DMS79 (cell line): ENCODE measurements around the gene ADARB2.
A peak's percentile ranks its signal among the peaks of the same experiment; 100 is the strongest.

Experiments
- DNase-seq: peaks from one replicate; lab custom pipeline; 2025; lab: John Stamatoyannopoulos, UW

ADARB2 gene

DNA sequence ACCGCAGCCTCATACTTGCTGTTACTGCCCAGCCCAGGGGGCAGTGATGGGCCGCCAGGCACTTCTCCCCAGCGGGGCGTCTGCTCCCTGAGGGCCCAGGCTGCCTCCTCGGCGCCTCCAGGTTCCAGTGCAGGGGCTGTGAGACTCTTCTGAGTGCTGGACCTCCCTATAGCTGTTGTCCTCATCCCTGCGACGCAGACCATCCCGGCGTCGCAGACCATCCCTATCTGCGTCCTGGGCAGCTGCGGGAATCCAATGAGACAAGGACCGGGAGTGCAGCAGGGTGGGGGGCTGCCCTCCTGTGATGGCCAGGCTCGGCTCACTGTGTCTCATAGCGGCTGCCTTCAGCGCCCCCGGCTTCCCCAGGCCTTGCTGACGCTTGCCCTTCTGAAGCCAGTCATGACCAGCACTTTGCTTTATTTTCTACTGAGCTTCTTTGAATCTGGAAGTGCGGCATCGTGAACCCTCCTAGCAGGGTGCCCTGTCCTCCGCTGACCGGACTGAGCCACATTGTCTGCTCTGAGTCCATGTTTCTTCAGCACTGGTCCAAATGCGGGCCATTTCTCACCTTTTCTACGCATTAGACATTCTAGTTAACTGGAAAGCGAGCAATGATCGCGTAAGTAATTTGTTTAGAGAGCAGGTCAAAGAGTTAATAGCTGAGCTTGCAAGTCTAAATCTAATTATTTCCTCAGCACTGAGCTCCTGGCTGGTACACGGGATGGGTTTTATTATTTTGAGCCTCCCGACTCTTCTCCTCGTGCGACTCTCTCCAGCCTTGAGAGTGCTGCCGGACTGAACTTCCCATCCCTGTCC lies 341.6 kb downstream of the ADARB2 start:
- no peak for DNase-seq

DNA sequence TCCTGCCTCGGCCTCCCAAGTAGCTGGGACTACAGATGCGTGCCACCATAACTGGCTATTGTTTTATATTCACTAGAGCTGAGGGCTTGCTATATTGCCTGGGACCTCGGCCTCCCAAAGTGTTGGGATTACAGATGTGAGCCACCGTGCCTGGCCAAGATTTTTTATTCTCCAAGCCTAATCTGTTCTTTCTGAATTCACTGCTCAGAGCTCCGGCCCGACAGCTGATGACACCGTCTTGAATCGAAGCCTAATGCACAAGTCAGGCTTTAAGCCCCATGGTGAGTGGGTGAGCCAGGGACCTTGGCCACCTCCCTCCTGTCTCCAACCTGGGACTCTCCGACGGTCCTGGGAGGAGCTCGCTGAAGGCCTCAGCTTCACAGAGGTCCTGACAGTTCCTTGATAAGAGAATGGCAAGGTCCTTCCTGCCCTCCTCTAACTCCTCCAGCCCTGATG lies 342.3 kb downstream of the ADARB2 start:
- DNase-seq, result no peak

DNA sequence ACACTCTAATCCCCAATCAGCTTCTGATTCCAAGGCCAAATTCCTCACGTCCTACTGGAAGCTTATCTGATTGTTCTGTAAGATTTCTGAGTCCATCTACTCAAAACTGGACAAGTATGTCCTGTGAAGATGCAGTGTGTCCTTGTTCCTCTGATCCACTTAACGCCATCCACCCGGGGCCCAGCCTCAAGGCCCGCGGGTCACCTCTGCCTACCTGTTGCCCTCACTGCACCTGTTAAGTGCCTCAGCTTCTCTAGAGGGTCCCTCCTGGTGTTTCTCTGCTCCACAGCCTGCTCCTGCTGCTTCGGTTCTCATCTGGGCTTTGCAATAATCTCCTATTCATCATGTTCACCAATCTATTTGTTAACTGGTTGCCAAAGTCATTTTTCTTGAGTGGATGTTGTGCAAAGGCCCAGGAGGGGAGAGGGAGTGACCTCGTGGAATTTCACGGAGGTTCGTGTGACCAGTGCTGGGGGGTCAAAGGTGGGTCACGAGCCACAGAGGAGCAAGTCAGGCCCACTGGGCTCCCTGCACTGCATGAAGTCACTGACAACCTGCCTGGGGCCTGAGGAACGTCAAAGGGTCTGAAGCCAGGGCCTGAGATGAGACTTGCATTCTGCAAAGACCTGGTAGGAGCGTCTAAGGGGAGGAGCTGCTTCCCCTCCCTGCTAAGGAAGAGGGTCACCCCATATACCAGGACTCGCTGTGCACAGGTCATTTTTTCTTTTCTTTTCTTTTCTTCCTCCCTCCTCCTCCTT lies 343.0 kb downstream of the ADARB2 start:
- no peak for DNase-seq

DNA sequence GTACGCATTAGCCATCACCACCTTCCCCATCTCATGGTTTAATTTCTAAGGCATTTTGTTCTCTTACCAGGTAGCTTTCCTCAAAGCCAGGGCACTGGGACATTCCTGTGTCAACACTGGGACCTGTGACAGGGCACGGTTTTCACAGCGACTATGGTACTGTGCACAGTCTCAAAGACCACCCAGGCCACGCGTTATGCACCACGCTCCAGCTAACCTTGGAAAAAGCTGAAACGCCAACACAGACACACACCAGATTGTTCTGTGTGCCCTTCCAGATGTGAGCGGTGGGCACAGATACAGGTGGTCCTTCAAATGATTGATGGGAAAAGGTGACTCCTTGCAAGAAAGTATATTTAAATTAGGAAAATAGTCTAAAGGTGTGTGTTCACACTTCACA lies 343.8 kb downstream of the ADARB2 start:
- DNase-seq, result no peak

DNA sequence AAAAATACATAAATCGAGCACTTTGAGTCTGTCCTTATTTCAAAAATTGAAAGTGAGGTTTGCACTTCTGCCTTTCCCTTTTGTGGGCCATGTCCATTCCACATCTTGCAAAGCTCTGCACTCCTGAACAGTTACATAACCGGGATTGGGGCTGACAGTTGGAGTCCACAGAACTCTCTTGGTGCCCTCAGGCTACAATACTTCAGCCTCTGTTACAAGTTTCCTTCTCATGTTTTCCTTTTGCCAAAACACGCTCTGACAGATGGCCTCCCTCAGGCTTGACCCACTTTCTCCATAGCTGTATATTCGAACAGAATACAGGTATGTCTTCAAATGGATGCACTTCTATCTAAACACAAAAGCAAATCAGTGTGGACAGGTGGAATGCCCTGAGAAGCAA lies 345.2 kb downstream of the ADARB2 start:
- DNase-seq, result no peak

DNA sequence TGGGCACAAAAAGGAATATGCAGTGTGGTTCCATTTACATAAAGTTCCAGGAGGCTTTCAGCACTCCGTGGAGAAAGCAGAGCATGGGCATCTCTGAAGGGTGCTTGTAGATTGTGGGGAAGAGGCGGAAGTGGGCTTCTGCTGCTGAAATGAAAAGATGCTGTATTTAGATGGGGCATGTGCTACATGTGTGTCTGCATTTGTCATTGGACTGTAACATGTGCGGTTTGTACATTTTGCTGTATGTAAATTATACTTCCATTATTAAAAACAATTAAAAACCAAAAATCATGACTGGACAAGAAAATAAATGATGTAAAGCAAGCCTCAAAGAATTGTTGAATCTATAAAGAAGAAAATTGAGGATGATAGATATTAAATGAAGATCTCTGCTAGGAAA lies 347.1 kb downstream of the ADARB2 start:
- no peak for DNase-seq

DNA sequence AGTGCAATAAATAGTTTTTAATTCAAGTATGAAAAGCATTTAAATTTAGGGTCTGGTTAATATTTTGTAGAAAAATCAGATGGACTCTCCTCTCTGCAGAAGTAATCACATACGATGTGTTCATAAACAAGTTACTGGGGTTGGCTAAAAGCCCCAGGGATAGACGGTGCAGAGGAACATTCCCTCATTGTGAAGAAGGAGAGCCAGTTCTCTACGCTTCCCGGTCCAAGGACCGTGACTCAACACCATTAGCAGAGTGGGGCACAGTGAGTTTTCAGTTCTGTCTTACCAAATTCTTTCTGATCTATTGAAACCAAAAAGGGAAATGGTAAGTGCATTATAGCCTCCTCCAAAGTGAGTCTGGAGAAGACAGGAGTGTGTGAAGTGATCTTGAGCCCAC lies 353.3 kb downstream of the ADARB2 start:
- no peak for DNase-seq

DNA sequence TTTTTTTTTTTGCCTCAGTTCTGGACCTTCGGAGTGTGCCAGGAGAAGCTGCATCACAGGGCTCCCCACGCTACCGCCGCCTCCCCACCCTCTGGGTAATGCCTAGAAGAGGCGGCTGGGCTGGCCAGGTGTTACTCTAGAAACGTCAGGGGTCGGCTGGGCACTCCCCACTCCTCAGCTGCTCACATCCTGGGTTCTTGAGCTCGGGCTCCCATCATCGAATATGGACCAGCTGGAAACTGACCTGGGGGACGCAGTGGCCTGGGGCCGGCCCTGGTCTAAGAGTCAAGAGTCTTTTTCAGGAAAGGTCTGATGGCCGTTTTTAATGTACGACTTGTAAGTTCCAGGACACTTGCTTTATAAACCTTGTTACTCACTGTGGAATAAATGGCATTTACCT lies 354.6 kb downstream of the ADARB2 start:
- DNase-seq, result no peak

DNA sequence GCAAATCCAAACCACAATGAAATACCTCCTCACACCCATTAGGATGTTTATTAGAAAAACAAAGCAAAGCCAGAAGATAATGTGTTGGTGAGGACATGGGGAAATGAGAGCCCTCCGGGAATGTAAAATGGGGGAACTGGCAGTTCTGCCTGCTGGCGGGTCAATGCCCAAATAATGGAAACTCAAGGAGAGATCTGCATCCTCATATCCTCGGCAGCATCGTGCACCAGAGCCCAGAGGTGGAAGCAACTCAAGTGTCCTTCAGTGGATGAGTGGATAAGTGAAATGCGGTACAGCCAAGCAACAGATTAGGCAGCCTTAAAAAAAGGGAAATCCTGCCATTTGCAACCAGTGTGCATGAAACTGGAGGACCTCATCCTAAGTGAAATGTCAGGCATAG lies 356.0 kb downstream of the ADARB2 start:
- peak; percentile 20 for DNase-seq

DNA sequence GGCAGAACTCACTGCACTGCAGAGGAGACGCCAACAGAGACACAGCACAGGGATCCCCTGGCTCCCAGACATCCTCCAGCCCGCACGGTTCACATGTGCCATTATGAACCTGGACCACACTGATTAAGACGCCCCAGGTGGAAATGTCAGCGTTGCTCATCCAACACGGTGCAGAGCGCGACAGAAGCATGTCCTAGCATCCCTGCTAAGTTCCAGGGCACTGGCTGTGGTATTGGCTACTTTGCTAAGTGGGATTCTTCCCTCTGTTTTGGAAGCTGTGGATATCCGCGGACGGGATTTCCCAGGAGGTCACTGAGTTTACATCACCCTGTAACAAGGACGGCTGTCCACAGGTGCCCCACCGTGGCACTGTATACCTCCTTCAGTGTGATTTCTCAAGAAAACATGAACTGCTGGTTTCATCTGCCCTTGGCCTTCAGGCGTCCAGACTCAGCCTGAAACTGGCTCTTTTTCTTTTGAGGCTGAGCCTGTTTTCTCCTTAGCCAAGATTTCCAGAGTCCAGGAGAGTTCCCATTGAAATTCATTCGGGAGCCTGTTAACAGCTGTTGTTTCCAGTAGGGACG lies 357.1 kb downstream of the ADARB2 start:
- DNase-seq, result no peak

DNA sequence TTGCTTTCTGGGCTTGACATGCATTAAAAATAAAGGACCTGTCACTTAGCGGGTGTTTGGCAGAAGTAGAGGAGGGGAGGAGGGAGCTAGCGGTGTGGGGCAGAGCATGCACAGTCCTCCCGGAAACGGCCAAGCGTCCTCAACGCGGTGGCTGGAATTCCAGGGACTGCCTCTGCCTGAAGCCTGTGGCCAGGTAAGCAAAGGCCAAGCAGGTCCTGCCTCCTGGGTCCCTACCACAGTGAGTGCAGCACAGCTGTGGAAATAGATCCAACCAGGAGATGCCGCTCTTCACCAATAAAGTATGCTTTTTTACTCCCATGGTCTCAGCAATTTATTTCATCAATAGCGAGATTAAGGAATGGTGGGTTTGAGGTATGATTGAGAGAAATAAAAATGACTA lies 357.7 kb downstream of the ADARB2 start:
- DNase-seq, result no peak

DNA sequence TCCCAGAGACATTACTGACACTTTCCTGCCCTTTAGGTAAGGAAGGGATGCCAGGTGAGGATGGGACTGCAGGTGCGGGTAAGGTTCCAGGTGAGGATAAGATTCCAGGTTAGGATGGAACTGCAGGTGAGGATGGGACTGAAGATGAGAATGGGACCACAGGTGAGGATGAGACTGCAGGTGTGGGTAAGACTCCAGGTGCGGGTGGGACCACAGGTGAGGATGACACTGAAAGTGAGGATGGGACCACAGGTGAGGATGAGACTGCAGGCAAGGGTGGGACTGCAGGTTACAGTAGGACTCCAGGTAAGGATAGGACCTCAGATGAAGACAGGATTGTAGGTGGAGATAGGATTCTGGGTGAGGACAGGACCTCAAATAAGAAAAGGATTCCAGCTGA lies 358.9 kb downstream of the ADARB2 start:
- DNase-seq, result no peak

DNA sequence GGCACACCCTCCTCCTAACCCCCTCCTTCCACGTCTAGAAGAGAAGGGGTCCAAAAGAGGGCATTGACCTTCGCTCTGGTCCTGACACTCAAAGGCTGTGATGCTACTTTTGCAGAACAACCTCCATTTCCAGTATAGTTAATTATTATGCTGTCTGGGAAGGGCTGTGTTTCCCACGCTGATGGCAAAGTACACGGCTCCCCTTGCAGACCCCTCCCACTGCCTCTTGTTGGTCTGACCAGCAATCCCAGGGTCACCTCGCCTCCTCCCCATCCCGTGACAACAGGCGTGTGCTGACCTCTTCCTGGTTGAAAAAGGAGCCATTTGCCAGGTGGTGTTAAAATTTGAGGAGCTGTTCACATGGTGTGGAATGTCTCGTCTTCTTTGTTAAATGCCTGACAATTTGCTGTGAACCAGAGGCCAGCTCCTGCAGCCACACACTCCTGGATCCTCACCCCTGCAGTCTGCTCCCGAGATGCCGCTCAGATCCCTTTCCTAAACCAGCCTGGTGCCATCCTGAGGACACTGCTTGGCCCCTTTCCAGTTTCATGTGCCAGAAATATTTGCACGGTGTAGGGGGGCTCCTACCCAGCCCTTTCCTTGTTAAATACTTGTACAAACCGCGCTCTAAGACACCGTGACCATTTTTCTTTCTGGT lies 359.5 kb downstream of the ADARB2 start:
- DNase-seq, result no peak

DNA sequence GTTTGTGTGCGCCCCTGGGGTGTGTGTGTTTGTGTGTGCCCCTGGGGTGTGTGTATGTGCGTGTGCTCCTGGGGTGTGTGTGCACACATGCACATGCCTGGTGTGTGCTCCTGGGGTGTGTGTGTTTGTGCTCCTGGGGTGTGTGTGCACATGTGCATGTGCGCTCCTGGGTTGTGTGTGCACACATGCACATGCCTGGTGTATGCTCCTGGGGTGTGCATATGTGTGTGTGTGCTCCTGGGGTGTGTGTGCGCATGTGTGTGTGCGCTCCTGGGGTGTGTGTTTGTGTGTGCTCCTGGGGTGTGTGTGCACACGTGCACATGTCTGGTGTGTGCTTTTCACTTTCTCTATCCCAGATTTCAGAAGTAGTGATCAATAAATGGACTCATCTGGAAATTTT lies 360.1 kb downstream of the ADARB2 start:
- no peak for DNase-seq

DNA sequence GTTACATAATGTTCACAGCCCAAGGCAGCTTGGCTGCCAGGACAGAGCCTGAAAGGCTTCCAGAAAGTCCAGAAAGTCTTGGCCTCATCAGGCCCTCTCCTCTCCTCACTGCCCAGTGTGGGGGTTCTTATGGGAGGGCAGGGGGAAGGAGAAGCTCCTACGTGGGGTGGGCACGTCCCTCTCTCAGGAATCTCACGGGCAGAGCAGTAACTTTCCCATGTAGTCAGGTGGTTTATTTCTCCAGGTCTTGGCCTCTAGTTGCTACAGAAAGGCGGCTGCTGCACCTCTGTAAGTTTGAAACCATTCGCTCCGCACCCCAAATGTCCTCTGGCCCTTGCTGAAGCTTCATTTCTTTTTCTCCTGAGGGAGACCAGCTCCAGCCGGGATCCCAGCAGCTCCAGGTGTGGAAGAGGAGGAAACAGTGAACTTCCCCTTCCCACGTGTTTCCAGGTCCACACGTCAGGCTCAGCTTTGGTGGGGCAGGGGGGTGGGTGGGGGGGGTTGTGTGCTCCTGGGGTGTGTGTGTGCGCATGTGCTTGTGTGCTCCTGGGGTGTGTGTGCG lies 360.9 kb downstream of the ADARB2 start:
- no peak for DNase-seq

DNA sequence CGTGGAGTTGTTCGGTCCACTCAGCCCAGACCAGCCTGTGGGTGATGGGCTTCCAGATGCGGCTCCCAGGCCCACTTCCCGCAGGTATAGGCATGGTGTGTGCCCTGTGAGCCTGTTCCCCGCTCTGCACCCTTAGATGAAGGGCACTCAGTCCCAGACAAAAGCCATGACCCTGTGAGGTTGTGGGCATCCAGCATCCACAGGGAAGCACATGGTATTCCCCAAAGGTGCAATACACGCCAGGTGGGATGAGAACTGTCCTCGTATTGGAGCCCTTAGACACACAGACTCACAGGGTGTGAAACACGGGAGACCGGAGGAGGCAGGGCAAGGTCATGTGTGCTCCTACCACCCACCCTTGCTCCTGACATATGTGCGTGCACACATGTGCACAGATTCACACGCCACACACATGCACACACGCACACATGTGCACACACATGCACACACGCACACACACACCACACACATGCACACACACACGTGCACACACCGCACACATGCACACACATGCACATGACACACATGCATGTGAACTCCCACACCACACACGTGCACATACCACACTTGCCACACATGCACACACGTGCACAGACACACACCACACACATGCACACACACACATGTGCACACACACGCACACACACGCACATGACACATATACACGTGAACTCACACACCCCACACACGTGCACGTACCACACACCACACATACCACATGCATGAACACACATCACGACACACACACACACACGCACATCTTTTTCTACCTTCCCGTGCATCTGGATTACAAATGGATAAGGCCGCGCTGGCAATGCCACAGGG lies 361.8 kb downstream of the ADARB2 start:
- no peak for DNase-seq

DNA sequence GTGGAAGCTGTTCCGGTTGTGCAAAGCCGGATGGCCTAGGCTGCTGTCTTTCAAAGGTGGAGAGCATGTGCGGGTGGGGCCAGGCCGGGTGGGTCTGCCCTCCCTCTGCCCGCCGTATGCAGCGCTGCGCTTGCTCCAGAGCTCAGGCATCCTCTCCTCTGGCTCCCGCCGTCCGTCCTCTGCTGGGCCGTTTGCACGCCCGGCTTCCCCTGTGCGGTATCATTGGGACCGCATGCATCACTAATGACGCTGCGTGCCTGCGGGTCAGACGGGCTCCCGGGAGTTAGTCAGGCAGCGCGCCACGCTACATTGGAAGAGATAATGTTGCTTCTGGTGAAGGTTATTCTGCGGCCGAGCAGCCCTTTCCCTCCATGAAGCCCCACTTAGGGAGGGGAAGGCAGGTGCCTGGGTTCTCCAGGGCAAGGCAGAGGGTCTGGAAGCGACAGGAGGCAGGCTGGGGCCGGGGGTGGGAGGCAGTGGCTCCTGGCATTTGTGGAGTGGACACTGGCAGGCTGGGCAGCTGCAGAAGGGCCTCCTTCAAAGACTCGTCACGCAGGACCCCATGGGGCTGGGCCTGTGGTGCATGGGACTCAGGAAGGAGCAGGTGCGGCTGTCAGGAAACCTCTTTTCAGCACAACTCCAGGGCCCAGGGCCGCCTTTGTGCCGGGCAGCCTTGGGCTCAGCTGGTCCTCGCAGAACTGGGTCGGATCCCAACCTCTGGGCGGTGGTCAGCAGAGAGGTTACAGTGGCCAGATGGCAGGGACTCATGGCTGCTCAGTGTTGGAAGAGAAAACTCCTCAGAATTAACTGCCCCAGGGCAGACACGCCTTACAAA lies 362.6 kb downstream of the ADARB2 start:
- no peak for DNase-seq

DNA sequence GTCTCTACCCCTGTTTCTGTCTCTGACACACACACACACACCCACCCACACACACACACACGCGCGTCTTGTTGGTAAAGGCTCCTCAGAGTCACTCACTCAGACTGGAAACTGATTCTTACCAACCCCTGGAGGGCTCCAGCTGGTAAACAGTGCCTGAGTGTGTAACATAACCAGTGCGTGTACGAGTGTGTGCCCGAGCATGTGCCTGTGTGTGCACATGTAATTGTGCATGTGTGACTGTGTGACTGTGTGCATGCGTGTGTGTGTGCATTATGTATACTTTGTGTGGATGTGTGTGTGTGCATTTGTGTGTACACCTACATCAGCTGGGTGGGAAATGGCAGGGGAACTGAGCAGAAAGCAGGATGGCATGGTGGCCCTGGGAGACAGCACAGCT lies 364.0 kb downstream of the ADARB2 start:
- DNase-seq, result no peak

DNA sequence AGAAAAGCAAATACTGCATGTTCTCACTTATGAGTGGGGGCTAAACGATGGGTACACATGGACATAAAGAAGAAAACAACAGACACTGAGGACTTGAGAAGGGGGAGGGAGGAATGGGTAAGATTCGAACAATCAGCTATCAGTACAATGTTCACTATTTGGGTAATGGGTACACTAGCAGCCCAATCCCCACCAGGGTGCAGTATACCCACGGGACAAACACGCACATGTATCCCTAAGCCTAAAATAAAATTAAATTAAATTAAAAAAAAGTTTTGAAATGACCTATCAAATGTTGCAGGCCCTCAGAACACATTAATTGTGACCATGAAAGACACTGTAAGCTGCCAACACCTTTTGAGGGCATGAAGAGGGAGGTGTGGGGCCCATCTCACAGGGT lies 365.1 kb downstream of the ADARB2 start:
- DNase-seq, result no peak

DNA sequence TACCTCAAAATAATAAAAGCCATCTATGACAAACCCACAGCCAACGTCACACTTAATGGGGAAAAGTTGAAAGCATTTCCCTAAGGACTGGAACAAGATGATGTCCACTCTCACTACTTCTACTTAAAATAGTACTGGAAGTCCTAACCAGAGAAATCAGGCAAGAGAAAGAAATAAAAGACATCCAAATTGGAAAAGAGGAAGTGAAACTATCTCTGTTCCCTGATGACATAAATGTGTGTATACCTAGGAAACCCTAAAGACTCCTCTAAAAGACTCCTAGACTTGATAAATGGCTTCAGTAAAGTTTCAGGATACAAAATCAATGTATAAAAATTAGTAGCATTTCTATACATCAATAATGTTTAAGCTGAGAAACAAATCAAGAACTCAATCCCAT lies 367.0 kb downstream of the ADARB2 start:
- DNase-seq, result no peak
